HCT116 (cell line): ENCODE data around the gene HIBADH. TPM values are rescaled to one million over a fixed set of nuclear protein-coding genes. Genes with fewer than 3 reads are reported as not detected.

Experiments used
- ATAC-seq: fragments of 200-7000 bp; cut with Tn5 transposase; 2 replicates; pipeline ENCODE4 v1.9.1; 2020; ENCODE audit warnings: mild to moderate bottlenecking, moderate library complexity
- BruUV-seq: library from RNA; stranded (reverse); fragments of 400-500 nt; replicated peaks from 2 replicates; lab custom pipeline; 2021; lab: Mats Ljungman, UMichigan
- CTCF ChIA-PET: fragments of 300-600 bp; sonication (Branson Sonifier 250); formaldehyde crosslinking; loops from one replicate; lab custom pipeline; 2021; ENCODE audit warnings: antibody characterized with exemption; lab: Charles Lee
- POLR2A ChIA-PET: fragments of 300-600, 350-600 bp; sonication (Branson Sonifier 250); formaldehyde crosslinking; loops from one replicate; lab custom pipeline; 2021; ENCODE audit warnings: antibody characterized with exemption; lab: Charles Lee
- RAD21 ChIA-PET, 2 experiments: fragments of 300-600 bp; sonication (Branson Sonifier 250); formaldehyde crosslinking; loops; one replicate each; lab custom pipeline; 2023; ENCODE audit warnings: low total read pairs in 2 of 2; ENCODE audit not compliant: uncharacterized antibody in 2 of 2, unreplicated experiment in 2 of 2, low non-redundant PET in 1 of 2; lab: Charles Lee
- DNase-seq: peaks from one replicate; pipeline ENCODE4 v3.0.0-alpha.2; 2010; ENCODE audit warnings: low read depth, low spot score
- H2AFZ ChIP-seq: fragments of 200-600 bp; shearing (Covaris generic), sonication (generic); 2 replicates; pipeline ENCODE4 v1.6.1; 2017; ENCODE audit warnings: low read depth, mixed run types, mixed read lengths, antibody characterized with exemption, low read length; ENCODE audit not compliant: poor library complexity, severe bottlenecking
- H3K27ac ChIP-seq: 2 replicates; pipeline ENCODE4 v1.5.1; 2012; ENCODE audit warnings: low read depth, low read length
- H3K27me3 ChIP-seq: fragments of 200-600 bp; sonication (generic); 2 replicates; pipeline ENCODE4 v1.6.1; 2016; ENCODE audit warnings: mixed run types, low read length, mixed read lengths; ENCODE audit not compliant: insufficient read depth
- H3K36me3 ChIP-seq, 2 experiments: fragments of 200-500 bp in 1 of 2; fragments of 200-600 bp in 1 of 2; sonication (Bioruptor generic) in 1 of 2; sonication (generic) in 1 of 2; 2 replicates each; pipeline versions ENCODE4 v1.5.1 to v1.6.1; 2014 to 2016; ENCODE audit warnings: low read length in 2 of 2, inconsistent platforms in 1 of 2, mixed read lengths in 1 of 2, mixed run types in 1 of 2; ENCODE audit not compliant: insufficient read depth in 2 of 2, control insufficient read depth in 1 of 2
- H3K4me1 ChIP-seq, 2 experiments: fragments of 200-600 bp in 1 of 2; sonication (generic) in 1 of 2; 2 replicates each; pipeline versions ENCODE4 v1.5.1 to v1.6.1; 2012 to 2017; ENCODE audit warnings: low read length in 2 of 2, inconsistent platforms in 1 of 2, mild to moderate bottlenecking in 1 of 2, mixed read lengths in 1 of 2, mixed run types in 1 of 2, moderate library complexity in 1 of 2; ENCODE audit not compliant: insufficient read depth in 2 of 2, control insufficient read depth in 1 of 2
- H3K4me2 ChIP-seq: fragments of 200-600 bp; sonication (generic); 2 replicates; pipeline ENCODE4 v1.6.1; 2017; ENCODE audit warnings: mixed run types, low read length, mixed read lengths
- H3K4me3 ChIP-seq, 2 experiments: fragments of 200-600 bp in 1 of 2; sonication (generic) in 1 of 2; replicated peaks in 1 of 2; 2 replicates each; pipeline ENCODE4 v1.5.1; 2011 to 2016; ENCODE audit warnings: low read length in 2 of 2, control low read depth in 1 of 2, low read depth in 1 of 2, mild to moderate bottlenecking in 1 of 2, mixed read lengths in 1 of 2, mixed run types in 1 of 2
- H3K79me2 ChIP-seq: fragments of 200-600 bp; sonication (generic); 2 replicates; pipeline ENCODE4 v1.6.1; 2017; ENCODE audit warnings: mild to moderate bottlenecking, mixed run types, low read length, moderate library complexity, mixed read lengths; ENCODE audit not compliant: insufficient read depth
- H3K9ac ChIP-seq: fragments of 200-600 bp; sonication (generic); 2 replicates; pipeline ENCODE4 v1.6.1; 2016; ENCODE audit warnings: low read length, mixed read lengths
- H3K9me2 ChIP-seq: fragments of 200-600 bp; sonication (generic), shearing (Covaris generic); 2 replicates; pipeline ENCODE4 v1.6.1; 2017; ENCODE audit warnings: mixed run types, mild to moderate bottlenecking, moderate library complexity; ENCODE audit not compliant: insufficient read depth
- H3K9me3 ChIP-seq, 2 experiments: fragments of 200-500 bp in 1 of 2; fragments of 200-600 bp in 1 of 2; sonication (Bioruptor generic) in 1 of 2; sonication (generic) in 1 of 2; 2 replicates each; pipeline ENCODE4 v1.6.1; 2014 to 2017; ENCODE audit warnings: low read length in 2 of 2, mixed read lengths in 2 of 2, inconsistent platforms in 1 of 2, low read depth in 1 of 2, mild to moderate bottlenecking in 1 of 2, mixed run types in 1 of 2, moderate library complexity in 1 of 2; ENCODE audit not compliant: control insufficient read depth in 1 of 2, insufficient read depth in 1 of 2
- H4K20me1 ChIP-seq: fragments of 200-600 bp; sonication (generic), shearing (Covaris generic); 2 replicates; pipeline ENCODE4 v1.6.1; 2017; ENCODE audit warnings: mixed run types, mild to moderate bottlenecking, moderate library complexity; ENCODE audit not compliant: insufficient read depth
- CEBPB ChIP-seq: IDR thresholded peaks from 2 replicates; pipeline ENCODE4 v1.6.1; 2012; ENCODE audit warnings: low read depth
- EGR1 ChIP-seq: IDR thresholded peaks from 2 replicates; pipeline ENCODE4 v1.6.1; 2012; ENCODE audit warnings: low read depth
- ELF1 ChIP-seq: IDR thresholded peaks from 2 replicates; pipeline ENCODE4 v1.6.1; 2012; ENCODE audit warnings: low read depth, borderline replicate concordance
- EZH2 ChIP-seq: fragments of 200-600 bp; sonication (generic); IDR thresholded peaks from 2 replicates; pipeline ENCODE4 v1.6.1; 2017; ENCODE audit warnings: antibody characterized with exemption, mixed run types
- FOSL1 ChIP-seq: IDR thresholded peaks from 2 replicates; pipeline ENCODE4 v1.6.1; 2012; ENCODE audit warnings: low read depth
- POLR2A ChIP-seq: IDR thresholded peaks from 2 replicates; pipeline ENCODE4 v1.7.0; 2011; ENCODE audit warnings: borderline replicate concordance; ENCODE audit not compliant: insufficient read depth, insufficient read length; ENCODE audit errors: extremely low read depth
- RAD21 ChIP-seq: IDR thresholded peaks from 2 replicates; pipeline ENCODE4 v1.6.1; 2012; ENCODE audit warnings: low read depth, mild to moderate bottlenecking
- SP1 ChIP-seq: IDR thresholded peaks from 2 replicates; pipeline ENCODE4 v1.6.1; 2012; ENCODE audit warnings: low read depth
- TCF7L2 ChIP-seq: IDR thresholded peaks from 2 replicates; pipeline ENCODE4 v1.7.0; 2011; ENCODE audit warnings: borderline replicate concordance, inconsistent platforms; ENCODE audit not compliant: insufficient read depth, insufficient read length; ENCODE audit errors: extremely low read depth
- ZNF274 ChIP-seq: fragments of 200-500 bp; sonication (Bioruptor generic); IDR thresholded peaks from 2 replicates; pipeline ENCODE4 v1.6.1; 2014; ENCODE audit warnings: mild to moderate bottlenecking, low read depth, low read length, inconsistent platforms
- intact Hi-C: fragments of 100-400 bp; cut with micrococcal nuclease; formaldehyde crosslinking; loops from 2 replicates; pipeline ENCODE4 v1.10.0; 2022
- total RNA-seq: library from RNA; stranded (reverse); gene quantifications from one replicate; pipeline ENCODE4 v1.2.1, GENCODE V29; 2021; ENCODE audit not compliant: unreplicated experiment
- TF ChIP-seq, protein P1 (sequence below): IDR thresholded peaks from 2 replicates; pipeline ENCODE4 v1.6.1; 2011; ENCODE audit warnings: mild to moderate bottlenecking, low read length, moderate library complexity; ENCODE audit not compliant: insufficient replicate concordance; ENCODE audit errors: extremely low read depth
- TF ChIP-seq, protein P2 (sequence below), 3 experiments: fragments of 200-600 bp in 1 of 3; sonication (generic) in 1 of 3; IDR thresholded peaks in 2 of 3; conservative IDR thresholded peaks in 1 of 3; 2 replicates each; pipeline ENCODE4 v1.5.1; 2012 to 2017; ENCODE audit warnings: low read depth in 2 of 3, low read length in 2 of 3, antibody characterized with exemption in 1 of 3, borderline replicate concordance in 1 of 3, control low read depth in 1 of 3, mild to moderate bottlenecking in 1 of 3, mixed read lengths in 1 of 3, mixed run types in 1 of 3, moderate library complexity in 1 of 3; ENCODE audit not compliant: insufficient read depth in 1 of 3
- TF ChIP-seq, protein P3 (sequence below): IDR thresholded peaks from 2 replicates; pipeline ENCODE4 v1.6.1; 2012

HIBADH gene
- total RNA-seq, 1 experiment from 2014 or later = 32.4 TPM

DNA sequence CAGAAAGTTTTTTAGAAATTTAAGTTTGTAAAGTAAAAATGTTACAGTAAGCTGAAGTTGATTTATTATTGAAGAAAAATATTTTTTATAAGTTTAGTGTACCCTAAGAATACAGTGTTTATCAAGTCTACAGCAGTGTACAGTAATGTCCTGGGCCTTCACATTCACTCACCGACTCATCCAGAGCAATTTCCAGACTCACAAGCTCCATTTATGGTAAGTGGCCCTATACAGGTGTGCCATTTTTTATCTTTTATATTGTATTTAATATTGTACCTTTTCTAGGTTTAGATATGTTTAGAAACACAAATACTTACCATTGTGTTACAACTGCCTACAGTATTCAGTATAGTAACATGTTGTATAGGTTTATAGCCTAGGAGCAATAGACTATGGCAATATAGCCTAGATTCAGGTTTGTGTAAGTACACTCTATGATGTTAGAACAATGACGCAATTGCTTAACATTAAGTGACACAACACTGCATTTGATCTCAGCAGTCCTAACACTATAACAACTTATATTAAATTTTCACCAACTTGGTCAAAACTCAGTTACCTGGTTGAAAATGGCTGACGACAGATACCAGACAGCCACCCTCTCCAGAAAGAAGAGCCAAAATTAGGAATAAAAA, 45.7 kb downstream of the HIBADH start:
- Histone ChIP-seq H4K20me1 (no peaks in the 10 kb centered on the region), H3K9me2 (no peaks in the 10 kb centered on the region), H3K4me1 (no peaks in the 10 kb centered on the region), H3K27me3 (no peaks in the 10 kb centered on the region), H3K9ac (no peak overlapping the region), H3K27ac (no peak overlapping the region), H3K79me2 (0 out of 2 replicates have a peak, but pooled peaks cover 5% of the 10 kb centered on the region), H3K36me3 (no peaks in the 10 kb centered on the region; a peak in 1 of 4 replicates), H3K4me2 (no peak overlapping the region), H3K9me3 (peaks cover 5 to 12% of the 10 kb centered on the region in 2 experiments; a peak in 3 of 4 replicates), H3K4me3 (no peak overlapping the region), H2AFZ (no peak overlapping the region)
- CTCF ChIA-PET = interaction anchor here (1.1 kb wide), 1 partner anchor 11 kb away, joined by 6 read pairs; no protein-coding TSS in a partner anchor
- DNase-seq (no peak), ATAC-seq (no peak)
- no TSS peak for BruUV-seq
- RAD21 ChIA-PET = no interaction called here
- POLR2A ChIA-PET = no interaction called here
- intact Hi-C loops = no loop called here
- TF ChIP-seq SP1 = no peak
- TF ChIP-seq ZNF274 = no peak
- no peak for TF ChIP-seq EZH2
- no peak for TF ChIP-seq POLR2A
- TF ChIP-seq ELF1 = no peak
- no peak for TF ChIP-seq FOSL1
- TF ChIP-seq, protein P1, sequence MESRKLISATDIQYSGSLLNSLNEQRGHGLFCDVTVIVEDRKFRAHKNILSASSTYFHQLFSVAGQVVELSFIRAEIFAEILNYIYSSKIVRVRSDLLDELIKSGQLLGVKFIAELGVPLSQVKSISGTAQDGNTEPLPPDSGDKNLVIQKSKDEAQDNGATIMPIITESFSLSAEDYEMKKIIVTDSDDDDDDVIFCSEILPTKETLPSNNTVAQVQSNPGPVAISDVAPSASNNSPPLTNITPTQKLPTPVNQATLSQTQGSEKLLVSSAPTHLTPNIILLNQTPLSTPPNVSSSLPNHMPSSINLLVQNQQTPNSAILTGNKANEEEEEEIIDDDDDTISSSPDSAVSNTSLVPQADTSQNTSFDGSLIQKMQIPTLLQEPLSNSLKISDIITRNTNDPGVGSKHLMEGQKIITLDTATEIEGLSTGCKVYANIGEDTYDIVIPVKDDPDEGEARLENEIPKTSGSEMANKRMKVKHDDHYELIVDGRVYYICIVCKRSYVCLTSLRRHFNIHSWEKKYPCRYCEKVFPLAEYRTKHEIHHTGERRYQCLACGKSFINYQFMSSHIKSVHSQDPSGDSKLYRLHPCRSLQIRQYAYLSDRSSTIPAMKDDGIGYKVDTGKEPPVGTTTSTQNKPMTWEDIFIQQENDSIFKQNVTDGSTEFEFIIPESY = no peak
- TF ChIP-seq, protein P2, sequence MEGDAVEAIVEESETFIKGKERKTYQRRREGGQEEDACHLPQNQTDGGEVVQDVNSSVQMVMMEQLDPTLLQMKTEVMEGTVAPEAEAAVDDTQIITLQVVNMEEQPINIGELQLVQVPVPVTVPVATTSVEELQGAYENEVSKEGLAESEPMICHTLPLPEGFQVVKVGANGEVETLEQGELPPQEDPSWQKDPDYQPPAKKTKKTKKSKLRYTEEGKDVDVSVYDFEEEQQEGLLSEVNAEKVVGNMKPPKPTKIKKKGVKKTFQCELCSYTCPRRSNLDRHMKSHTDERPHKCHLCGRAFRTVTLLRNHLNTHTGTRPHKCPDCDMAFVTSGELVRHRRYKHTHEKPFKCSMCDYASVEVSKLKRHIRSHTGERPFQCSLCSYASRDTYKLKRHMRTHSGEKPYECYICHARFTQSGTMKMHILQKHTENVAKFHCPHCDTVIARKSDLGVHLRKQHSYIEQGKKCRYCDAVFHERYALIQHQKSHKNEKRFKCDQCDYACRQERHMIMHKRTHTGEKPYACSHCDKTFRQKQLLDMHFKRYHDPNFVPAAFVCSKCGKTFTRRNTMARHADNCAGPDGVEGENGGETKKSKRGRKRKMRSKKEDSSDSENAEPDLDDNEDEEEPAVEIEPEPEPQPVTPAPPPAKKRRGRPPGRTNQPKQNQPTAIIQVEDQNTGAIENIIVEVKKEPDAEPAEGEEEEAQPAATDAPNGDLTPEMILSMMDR (IDR thresholded peaks at IDR 0.05 in 2 of 3, conservative IDR thresholded peaks at IDR 0.05 in 1 of 3; ENCODE audit: borderline replicate concordance in 1 of 3, insufficient read depth in 1 of 3, low read depth in 2 of 3, low read length in 2 of 3) = no peak
- no peak for TF ChIP-seq CEBPB
- TF ChIP-seq EGR1 = no peak
- TF ChIP-seq, protein P3, sequence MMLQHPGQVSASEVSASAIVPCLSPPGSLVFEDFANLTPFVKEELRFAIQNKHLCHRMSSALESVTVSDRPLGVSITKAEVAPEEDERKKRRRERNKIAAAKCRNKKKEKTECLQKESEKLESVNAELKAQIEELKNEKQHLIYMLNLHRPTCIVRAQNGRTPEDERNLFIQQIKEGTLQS = no peak
- no peak for TF ChIP-seq RAD21
- TF ChIP-seq TCF7L2 = no peak
